Mucosa of descending colon (tissue), 3 donors: ENCODE measurements around the gene MBD4. TPM values are rescaled to one million over a fixed set of nuclear protein-coding genes. Genes with fewer than 3 reads are reported as not detected.
"Not testable (repeated sequence)": the region's sequence is repeated elsewhere in the genome, so short reads cannot be mapped to it uniquely, and the experiment has no call there.

Experiments
- ATAC-seq: fragments of 200-7000 bp; cut with Tn5 transposase; one replicate; pipeline ENCODE4 v1.9.1; 2020; ENCODE audit warnings: mild to moderate bottlenecking, moderate library complexity
- DNase-seq, 3 donors: peaks; one replicate each; pipeline ENCODE4 v3.0.0-alpha.2; 2020
- H3K36me3 ChIP-seq: fragments of 200-600 bp; one replicate; pipeline ENCODE4 v1.8.0; 2021; ENCODE audit warnings: low read depth, mild to moderate bottlenecking
- H3K4me1 ChIP-seq: fragments of 200-600 bp; one replicate; pipeline ENCODE4 v1.8.0; 2021; ENCODE audit warnings: low read depth, mild to moderate bottlenecking
- H3K4me3 ChIP-seq: fragments of 200-600 bp; one replicate; pipeline ENCODE4 v1.8.0; 2021; ENCODE audit warnings: mild to moderate bottlenecking
- H3K9me3 ChIP-seq: fragments of 200-600 bp; one replicate; pipeline ENCODE4 v1.8.0; 2021; ENCODE audit warnings: mild to moderate bottlenecking
- intact Hi-C, 2 donors: fragments of 100-400 bp; cut with DNase I in 1 of 2; cut with micrococcal nuclease in 1 of 2; formaldehyde crosslinking; loops; one replicate each; pipeline versions ENCODE4 v1.11.0 to v1.11.1; 2022; cut with DNase I, micrococcal nuclease
- total RNA-seq, 3 donors: library from RNA; stranded (reverse); fragmentation: NEBNext Ultra II Directional in 2 of 3; extraction: Animal tissue kit (Norgen Biotek cat#: 25700) in 2 of 3; gene quantifications; one replicate each; pipeline versions ENCODE4 v1.2.1 to v1.2.4, GENCODE V29; 2021 to 2023
- TF ChIP-seq, protein P1 (sequence below): fragments of 200-600 bp; IDR thresholded peaks from one replicate; pipeline ENCODE4 v1.8.0; 2022; ENCODE audit warnings: antibody characterized with exemption, mild to moderate bottlenecking
- donor health status: DM: no; HTN: no; CAD: no; lungs with moderate emphysema.
- donor health status: DM: no; HTN: no; CAD: no.
- donor health status: DM: no; HTN: yes; CAD: no.

The MBD4 gene
- total RNA-seq, 3 donors from 2014 or later, result 26.6 to 30.6 (median 27.2) TPM

DNA sequence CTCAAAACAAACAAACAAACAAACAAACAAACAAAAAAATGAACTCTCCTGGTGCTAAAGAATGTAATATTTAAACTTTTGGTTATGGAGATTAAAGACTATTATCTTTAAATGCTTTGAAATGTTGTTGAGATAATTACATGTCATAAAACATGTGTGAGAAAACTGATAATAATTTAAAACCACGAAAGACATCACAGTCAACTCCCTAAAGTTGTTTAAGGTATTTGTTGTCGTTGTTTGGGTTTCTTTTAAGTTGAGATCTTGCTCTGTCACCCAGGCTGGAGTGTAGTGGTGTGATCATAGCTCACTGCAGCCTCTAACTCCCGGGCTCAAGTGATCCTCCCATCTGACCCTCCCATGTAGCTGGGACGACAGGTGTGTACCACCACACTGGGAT, 23.3 kb downstream of the MBD4 start:
- intact Hi-C loops, result no loop called here
- TF ChIP-seq, protein P1, sequence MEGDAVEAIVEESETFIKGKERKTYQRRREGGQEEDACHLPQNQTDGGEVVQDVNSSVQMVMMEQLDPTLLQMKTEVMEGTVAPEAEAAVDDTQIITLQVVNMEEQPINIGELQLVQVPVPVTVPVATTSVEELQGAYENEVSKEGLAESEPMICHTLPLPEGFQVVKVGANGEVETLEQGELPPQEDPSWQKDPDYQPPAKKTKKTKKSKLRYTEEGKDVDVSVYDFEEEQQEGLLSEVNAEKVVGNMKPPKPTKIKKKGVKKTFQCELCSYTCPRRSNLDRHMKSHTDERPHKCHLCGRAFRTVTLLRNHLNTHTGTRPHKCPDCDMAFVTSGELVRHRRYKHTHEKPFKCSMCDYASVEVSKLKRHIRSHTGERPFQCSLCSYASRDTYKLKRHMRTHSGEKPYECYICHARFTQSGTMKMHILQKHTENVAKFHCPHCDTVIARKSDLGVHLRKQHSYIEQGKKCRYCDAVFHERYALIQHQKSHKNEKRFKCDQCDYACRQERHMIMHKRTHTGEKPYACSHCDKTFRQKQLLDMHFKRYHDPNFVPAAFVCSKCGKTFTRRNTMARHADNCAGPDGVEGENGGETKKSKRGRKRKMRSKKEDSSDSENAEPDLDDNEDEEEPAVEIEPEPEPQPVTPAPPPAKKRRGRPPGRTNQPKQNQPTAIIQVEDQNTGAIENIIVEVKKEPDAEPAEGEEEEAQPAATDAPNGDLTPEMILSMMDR, result no peak
- Histone ChIP-seq H3K4me1 (peaks cover 5% of the 10 kb centered on the region), H3K36me3 (no peaks in the 10 kb centered on the region), H3K9me3 (no peaks in the 10 kb centered on the region), H3K4me3 (no peak overlapping the region)
- no peak for DNase-seq
- ATAC-seq, result no peak

DNA sequence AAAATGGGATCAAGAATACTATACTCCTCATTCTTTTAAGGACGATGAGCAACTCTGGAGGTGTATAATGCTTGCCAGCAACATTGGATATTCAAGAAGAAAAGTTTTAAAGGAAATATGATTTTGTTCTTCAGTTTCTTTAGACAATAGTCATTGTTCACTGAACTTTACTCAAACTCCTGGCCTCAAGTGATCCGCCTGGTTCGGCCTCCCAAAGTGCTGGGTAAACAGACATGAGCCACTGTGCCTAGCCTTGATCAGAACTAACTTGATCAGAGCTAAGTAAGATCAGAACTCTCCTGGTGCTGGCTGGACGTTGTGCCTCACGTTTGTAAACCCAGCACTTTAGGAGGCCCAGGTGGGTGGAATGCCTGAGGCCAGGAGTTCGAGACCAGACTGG, 23.9 kb downstream of the MBD4 start:
- peaks cover 5% of the 10 kb centered on the region for H3K4me1 ChIP-seq
- TF ChIP-seq, protein P1, result no peak
- DNase-seq (no peak), ATAC-seq (no peak)
- no peaks in the 10 kb centered on the region for H3K9me3 ChIP-seq
- intact Hi-C loops, result no loop called here
- no peak overlapping the region for H3K4me3 ChIP-seq
- no peaks in the 10 kb centered on the region for H3K36me3 ChIP-seq

DNA sequence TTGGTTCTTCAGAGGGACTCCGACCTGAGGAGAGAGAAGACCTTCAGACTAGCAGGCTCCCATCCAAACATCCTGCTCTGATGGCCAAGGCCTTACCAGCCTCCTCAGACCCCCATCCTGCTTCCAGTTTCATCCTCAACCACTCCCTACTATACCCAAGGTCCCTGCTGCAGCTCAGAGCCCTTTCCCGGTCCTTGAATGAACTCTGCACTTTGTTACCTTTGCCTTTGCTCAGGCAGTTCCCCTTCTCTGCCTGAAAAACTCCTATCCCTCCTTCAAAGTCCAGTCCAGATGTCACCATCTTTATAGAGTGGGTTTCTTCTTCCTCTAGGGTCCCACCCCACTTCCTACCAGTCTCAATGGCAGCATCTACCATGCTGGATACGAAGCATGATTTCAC, 24.4 kb downstream of the MBD4 start:
- no peak overlapping the region for H3K4me3 ChIP-seq
- no peak for ATAC-seq
- H3K9me3 ChIP-seq, result no peaks in the 10 kb centered on the region
- TF ChIP-seq, protein P1, result no peak
- H3K36me3 ChIP-seq, result no peaks in the 10 kb centered on the region
- intact Hi-C loops, result no loop called here
- H3K4me1 ChIP-seq, result peaks cover 5% of the 10 kb centered on the region
- no peak for DNase-seq

DNA sequence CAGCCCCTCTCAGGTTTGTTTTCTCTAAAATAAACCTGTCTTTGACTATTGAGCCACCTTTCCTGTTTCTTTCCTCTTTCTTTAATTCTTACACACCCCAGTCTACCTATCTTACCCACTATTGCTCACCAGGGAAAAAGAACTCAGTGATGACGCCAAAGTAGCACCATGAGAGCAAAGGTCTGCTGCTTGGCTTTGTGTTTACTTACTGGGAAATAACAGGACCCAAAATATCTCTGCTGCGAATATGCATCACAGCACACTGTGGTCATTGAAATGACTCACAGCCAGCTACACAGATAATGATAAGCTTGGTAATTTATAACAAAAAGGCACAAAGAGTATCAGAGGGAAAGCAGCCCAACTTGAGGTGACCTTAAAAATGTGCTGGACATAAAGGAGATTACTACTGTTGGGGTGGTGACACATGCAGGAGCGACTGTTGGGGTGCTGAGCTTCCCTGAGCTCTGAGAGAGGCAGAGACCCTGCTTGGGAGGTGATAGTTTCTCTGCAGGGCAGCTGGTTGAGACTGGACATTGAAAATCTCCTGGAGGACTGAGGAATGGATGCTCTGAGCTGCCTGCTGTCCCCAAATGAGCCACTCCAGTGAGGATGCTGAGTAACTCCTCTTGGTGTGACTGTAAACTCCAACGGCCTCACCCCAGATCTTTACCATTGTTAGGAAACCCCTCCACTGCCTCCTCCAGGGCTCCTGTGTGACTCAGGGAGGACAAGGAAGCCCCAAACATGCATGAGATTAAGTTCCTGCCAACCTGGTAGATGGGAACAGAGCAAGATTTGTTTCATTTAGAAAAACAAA, 25.9 kb downstream of the MBD4 start:
- TF ChIP-seq, protein P1, result no peak
- Histone ChIP-seq H3K36me3 (no peaks in the 10 kb centered on the region), H3K9me3 (no peaks in the 10 kb centered on the region), H3K4me1 (peaks cover 5% of the 10 kb centered on the region), H3K4me3 (no peak overlapping the region)
- DNase-seq (no peak), ATAC-seq (peak; percentile 79)
- intact Hi-C loops, result no loop called here

DNA sequence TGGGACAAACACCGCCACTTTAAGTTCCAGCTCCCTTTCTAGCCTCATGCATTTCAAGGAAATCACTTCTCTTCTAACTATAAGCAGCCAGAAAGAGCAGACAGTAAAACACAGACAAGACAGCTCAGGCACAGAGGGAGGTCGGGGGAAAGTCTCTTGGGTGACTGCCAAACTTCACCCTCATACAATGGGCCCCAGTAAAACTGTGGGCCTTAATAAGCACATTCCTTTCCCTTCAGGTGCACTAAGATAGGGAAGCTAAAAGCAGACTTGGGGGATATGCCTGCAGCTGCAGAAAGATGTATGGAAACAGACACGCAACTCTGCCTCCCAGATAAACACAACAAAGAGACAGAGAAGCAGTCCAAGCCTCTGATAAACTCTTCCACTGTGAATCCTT, 26.5 kb downstream of the MBD4 start:
- H3K9me3 ChIP-seq, H3K4me3 ChIP-seq, DNase-seq, intact Hi-C loops, H3K36me3 ChIP-seq, ATAC-seq, H3K4me1 ChIP-seq: not testable (repeated sequence)

DNA sequence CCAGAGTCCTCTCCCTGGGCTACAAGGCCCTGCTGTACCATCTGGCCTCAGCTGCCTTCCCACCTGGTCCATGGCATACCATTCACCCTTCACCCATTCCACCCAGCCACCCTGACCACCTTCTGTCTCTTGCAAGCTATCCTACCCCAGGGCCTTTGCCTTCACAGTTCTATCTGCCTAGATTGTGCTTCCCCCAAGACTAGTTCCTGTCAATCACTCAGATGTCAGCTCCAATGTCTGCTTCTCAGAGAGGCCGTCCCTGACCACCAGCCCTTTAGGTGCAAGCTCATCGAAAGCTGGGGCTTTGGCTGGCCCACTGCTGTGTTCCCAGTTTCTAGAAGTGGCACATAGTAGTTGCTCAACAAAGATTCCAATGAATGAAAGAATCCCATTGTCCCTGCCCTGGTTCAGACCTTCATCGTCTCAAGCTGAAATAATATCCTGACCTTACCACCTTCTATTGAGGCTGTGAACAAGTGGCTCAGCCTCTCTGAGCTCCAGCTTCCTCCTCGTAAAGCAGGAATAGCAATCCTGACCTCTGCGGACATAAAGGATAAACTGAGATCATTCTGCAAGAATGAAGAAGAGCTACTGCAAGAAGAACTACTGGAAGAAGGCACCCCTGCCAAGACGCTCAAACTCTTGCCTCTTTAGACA, 27.1 kb downstream of the MBD4 start:
- H3K9me3 ChIP-seq, result no peaks in the 10 kb centered on the region
- no peak for ATAC-seq

More for the DNA sequence above, 27.1 kb downstream of the MBD4 start:
- Histone ChIP-seq H3K4me3 (no peak overlapping the region), H3K36me3 (no peaks in the 10 kb centered on the region), H3K4me1 (peaks cover 5% of the 10 kb centered on the region)
- no peak for DNase-seq
- intact Hi-C loops, result no loop called here
- TF ChIP-seq, protein P1, result no peak
